NCI-H82 (cell line): ENCODE results near the gene SPTLC3.
"Not testable (repeated sequence)": the region's sequence is repeated elsewhere in the genome, so short reads cannot be mapped to it uniquely, and the experiment has no call there.

Experiments used
- DNase-seq: peaks from one replicate; lab custom pipeline; 2025; lab: John Stamatoyannopoulos, UW

SPTLC3 gene

DNA sequence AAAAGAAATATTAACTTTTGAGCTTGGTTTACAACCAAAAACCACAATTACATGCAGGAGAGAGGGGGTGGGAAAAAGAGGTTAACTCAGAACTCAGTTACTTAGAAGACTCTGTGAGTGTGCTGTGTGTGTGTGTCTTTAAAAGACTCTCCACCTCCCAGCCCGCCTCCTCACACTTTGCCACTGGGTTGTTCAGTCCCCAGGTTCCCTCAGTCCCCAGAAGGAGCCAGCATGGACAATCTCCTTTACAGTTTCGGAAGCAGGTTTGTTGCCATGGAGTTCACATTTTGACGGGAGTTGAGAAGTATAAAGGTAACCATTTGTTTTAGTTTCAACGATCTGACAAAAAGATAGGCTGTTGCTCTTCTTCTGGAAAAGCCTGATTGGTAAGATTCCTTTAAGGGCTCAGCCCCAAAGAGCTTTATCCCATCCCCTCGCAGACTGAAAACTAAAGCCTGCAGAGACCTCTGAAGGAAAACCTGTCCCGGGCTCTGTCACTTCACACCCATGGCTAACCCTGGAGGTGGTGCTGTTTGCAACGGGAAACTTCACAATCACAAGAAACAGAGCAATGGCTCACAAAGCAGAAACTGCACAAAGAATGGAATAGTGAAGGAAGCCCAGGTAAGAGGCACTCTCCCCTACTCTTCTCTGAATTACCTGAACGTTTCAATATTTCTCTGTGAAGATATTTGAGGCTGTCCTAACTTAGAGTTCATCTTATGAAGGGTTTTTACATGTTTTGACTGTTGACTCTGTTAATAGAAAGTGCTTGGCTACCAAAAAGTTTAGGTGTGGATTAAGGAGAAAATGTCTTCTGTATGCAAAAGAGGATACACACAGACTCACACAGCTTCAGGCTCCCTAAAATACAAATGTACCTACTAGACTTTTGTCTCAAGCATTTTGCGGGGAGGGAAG, at the start of gene SPTLC3:
Gene SPTLC3, plus strand, starts transcription at position 212 of the 921 bp plus-strand sequence. Its CDS starts 296 bp downstream, at position 508.
- no peak for DNase-seq

- DNase-seq = no peak
These were observed 47.0 kb upstream of the SPTLC3 start for GRCh38 chr20:12961725-12962124.

DNA sequence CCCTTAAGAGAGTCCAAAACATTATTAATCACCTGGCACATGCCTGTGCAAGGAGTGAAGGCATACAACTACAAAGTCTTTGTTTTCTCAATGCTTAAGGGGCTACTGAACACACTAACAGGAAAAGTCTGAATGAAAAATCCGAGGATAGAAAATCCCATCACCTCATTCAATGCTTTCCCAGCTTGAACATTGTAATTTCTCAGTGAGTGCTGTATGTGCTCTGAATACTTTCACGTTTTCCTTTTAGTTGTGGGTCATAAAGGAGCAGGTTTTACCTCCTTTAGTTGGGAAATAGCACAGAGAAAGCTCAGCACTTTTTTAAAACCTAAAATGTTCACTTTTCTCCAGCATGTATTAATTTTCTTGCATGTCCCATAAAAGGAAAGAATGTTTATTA, 45.9 kb upstream of the SPTLC3 start:
- DNase-seq = no peak

DNA sequence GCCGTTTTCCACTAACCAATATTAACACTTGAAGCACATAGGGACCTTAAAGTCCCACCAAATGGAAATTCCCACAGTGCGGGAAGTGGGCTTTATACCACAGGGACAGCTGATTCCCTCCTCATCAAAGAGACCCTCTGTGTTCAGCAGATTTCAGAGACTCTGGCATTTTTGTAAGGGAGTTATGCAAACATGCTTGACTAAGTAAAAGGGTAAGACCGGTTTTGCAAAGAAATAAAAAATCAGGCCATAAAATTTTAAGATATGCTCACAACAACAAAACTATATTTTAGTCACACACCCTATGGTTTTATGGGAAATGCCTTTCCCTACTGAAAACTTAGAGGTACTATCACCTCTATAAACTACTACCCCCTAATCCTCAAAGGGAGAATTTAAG, 45.4 kb upstream of the SPTLC3 start:
- DNase-seq = no peak

DNA sequence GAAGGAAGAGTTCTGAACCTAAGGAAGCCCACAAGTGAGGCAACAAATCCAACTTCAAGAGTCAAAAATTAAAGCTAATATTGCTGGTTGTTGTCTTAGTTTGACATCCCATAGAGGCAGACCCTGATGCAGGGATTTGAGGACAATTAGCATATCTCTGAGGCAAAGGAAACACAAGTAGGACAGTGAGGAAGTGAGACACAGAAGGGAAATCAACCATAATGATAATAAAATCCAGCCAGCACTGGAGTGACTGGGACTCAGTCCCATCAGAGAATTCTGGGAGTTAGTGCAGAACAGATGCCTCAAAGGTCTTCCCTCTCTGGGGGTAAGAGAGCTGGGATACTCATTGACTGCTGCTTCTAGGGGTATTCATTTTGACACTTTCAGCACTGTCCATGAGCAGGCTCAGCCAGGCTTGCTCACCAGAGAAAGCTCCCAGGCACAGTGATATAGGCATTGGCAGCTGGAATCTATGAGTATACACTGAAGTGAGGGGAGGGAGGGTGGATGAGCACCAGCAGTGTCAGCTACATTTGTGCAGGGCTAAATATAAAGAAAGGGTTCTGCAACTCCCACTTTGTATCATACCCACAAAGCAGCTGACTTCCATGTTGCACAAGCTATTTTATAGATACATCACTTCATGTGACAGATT, 43.4 kb upstream of the SPTLC3 start:
- DNase-seq = no peak

DNA sequence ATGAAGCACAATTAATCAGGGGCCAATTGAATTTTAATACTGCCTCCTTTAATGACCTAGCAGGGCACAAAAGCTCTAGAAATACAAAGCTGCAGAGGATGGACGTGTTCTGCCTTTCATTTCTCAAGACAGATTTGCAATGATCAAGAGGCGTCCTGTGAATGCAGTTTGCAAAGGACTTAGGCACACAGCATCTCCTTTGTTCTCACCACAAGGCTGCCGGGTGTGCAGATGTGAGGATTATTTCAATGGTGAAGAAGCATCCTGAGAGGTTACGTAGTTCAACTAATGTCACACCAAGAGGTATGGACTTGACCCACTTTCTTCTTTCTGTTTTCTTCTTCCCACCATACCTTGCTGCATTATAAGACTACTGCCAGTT, 42.9 kb upstream of the SPTLC3 start:
- peak; percentile 25 for DNase-seq

DNA sequence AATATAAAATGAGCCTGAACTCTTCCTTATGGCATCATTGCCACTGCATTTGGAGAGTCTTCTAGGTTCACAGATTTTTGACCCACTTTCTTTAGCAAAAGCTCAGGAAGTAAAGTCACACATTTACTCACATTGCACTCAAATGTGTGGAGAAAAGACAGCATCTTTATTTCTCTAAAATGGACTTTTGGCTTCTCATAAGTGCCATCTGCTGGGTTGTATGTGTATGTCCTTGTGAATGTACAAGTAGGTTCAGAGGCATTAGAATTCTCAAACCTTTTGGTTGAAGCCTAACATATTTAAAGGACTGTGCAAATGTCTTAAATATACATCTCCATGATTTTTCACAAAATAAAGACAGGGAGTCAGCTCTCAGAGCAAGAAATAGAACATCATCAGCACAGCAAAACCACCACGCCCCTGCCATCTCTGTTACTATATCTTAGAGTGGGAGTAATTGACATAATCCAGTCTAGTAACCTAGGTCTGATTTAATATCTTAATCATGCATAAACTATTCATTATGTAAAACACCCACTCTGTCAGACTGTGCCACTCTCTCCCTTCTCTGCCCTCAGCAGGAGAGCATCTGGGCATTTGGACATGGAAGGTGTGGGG, 42.2 kb upstream of the SPTLC3 start:
- DNase-seq = peak; percentile 25

DNA sequence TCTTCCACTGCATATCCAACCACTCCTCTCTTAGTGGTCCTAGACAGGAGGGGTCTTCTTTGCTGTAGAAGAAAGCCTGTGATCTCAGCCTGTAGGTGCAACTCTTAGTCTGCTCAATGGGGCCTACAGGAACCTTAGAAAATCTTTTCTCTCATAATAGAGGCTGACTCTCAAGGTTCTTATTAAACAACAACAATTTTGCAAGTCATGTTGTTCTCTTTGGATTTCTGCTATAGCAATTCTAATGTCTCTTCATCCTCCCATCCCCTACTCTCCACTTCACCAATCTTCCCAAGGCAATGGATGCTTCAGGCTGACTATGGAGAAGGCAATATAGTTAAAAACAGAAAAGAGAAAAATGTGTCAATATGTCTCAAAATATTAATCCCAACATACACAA, 40.8 kb upstream of the SPTLC3 start:
- DNase-seq = no peak

DNA sequence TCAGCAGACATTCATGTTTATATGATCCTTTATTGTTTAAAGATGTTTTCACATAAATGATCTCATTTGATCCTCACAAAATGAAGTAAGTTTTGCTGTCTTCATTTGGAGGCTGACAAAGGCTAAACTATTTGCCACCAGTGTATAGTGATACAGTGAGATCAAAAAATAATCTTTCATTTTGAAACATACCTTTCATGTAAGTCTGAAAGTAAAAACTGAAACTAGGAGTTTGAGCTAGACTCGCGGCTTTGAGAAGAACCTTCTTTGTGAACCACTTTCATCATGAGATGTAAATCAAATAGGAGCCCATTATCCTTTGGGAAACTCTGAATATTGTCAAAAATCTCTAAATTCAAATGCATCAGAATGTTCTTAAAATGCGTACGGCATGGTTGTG, 40.3 kb upstream of the SPTLC3 start:
- no peak for DNase-seq

- no peak for DNase-seq
These were observed 39.6 kb upstream of the SPTLC3 start for GRCh38 chr20:12969071-12969669.

GRCh38 chr20:12970372-12970821, 38.4 kb upstream of the SPTLC3 start:
- DNase-seq = peak; percentile 46

DNA sequence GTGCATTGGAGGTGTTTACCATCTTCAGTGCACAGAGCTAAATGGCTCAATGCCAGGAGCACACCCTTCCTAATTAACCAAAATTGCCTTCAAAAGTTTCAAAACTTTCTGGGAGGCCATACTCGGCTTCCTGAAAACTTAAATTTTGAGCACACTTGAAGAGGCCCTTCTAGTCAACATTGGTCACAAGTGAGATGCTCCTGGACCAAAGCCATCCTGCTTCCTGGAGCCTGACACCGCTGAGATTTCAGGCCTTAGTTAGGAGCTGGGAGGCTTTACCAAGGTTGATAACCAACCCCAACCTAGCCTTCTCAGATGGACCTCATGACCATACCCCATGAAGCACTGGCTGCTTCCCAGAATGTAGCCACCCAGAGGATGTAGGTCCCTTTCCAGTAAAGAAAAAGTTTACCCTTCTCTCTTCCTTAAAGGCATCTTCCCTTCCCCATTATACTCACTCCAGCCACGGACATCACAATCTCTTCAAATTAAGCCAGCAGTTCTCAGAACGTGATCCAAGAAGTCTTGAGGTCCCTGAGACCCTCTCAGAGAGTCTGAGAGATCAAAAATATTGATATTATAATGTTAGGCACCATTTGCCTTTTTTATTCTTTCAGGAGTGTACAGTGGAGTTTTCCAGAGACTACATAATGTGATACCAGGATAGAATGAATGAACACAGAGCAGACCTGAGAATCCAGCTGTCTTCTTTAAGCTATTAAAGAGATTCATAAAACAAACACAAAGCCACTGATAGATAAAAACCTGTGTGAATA, 32.8 kb upstream of the SPTLC3 start:
- no peak for DNase-seq

GRCh38 chr20:12976720-12977309, 32.0 kb upstream of the SPTLC3 start:
- DNase-seq = no peak

- no peak for DNase-seq
These were observed 31.2 kb upstream of the SPTLC3 start for GRCh38 chr20:12977328-12978125.

- DNase-seq = no peak
These were observed 30.7 kb upstream of the SPTLC3 start for GRCh38 chr20:12978126-12978394.

DNA sequence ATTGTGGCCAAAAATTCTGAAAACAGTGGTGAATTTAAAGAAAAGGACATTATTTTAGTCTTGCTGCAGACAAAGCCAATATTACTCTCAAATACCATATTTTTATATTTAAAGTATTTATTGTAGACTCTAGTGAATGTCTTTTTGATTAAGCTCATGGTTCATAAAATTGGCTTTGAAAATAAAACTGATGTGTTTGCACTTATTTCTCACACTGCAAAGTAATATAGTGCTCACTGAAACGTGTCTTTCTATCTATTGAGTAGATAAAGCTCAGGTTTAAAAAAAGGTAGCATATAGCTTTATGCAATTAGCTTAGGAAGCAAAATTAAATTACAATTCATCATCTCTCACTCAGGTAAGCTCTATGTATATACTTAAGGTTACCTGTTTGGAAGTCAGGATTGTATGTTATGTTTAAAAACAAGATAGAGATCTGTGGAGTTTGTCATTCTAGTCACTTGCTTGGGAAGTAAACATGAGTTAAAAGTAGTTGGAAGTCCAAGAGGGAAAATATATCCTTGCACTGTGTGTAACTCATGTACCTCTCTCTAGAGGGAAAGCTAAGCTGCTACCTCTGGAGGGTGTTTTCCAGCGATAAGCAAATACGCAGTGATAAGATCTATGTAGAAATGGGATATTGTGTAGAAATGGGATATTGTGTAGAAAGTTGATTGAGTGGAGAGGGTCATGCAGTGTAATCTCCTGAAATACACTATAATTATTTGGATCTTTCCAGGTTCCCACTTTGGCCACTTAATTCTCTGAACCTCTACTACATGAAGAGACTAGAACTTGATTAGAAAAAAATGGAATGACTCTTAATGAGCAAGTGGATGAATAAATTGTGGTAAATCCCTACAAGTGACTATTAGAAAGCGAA, 29.9 kb upstream of the SPTLC3 start:
- DNase-seq = no peak

DNA sequence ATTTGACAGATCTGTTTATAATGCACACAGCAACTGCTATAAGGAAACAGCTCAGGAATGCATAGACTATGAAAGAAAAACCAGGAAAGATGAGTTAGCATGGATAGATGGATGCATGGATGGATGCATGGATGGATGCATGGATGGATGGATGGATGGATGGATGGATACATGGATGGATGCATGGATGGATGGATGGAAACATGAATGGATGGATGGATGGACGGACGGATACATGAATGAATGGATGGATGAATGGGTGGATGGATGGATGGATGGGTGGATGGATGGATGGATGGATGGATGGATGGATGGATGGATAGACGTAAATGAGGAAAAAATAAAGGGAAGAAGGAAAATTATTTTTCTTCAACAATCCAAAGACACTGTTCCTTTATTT, 29.1 kb upstream of the SPTLC3 start:
- DNase-seq = not testable (repeated sequence)

- no peak for DNase-seq
These were observed 26.7 kb upstream of the SPTLC3 start for GRCh38 chr20:12982098-12982497.

DNA sequence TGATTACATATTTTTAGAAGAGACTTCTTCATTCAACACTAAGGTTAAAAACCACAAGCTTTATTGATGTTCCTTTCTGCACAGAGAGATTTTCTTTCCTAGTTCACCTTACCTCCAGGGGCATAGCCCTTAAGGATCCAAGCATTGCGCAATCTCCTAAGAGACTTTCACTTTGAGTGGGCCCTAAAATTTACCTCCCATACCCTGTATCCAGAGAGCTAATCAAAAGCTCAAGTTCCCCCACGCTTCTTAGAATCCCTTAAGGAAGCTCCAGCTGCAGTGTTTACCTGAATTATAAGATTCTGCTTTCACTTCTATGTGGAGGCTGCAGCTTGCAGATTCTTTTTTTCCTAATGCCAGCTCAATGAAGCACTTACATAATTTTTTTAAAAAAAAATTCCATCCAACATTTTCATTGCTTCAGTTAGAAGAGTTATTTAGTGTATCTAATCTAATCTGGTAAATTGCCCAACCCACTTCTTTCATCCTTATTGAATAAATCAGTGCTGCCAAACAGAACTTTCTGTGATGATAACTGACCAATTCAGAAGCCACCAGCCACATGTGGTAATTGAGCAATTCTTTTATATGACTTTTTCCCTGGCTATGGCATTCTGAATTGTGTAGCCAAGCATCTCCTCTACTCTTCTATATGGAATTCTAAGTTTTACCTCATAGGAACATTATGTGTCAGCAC, 24.6 kb upstream of the SPTLC3 start:
- no peak for DNase-seq
